Loucy (cell line): Measurements from ENCODE around the gene EML1.

Experiments
- H2AFZ ChIP-seq: fragments of 200-600 bp; sonication (generic); 2 replicates; pipeline ENCODE4 v1.6.0; 2016; ENCODE audit warnings: antibody characterized with exemption, mild to moderate bottlenecking, low read length, moderate library complexity
- H3F3A ChIP-seq: fragments of 200-600 bp; 2 replicates; pipeline ENCODE4 v1.6.0; 2016; ENCODE audit warnings: antibody characterized with exemption, low read depth, mild to moderate bottlenecking
- H3K27me3 ChIP-seq: fragments of 200-600 bp; sonication (generic); 2 replicates; pipeline ENCODE4 v1.6.1; 2014; ENCODE audit warnings: low read length, mild to moderate bottlenecking; ENCODE audit not compliant: insufficient read depth, poor library complexity, severe bottlenecking
- H3K36me3 ChIP-seq: fragments of 200-600 bp; sonication (generic); 2 replicates; pipeline ENCODE4 v1.6.1; 2016; ENCODE audit warnings: low read length; ENCODE audit not compliant: insufficient read depth
- H3K4me1 ChIP-seq: fragments of 200-600 bp; sonication (generic); 2 replicates; pipeline ENCODE4 v1.5.1; 2014; ENCODE audit warnings: low read length, mild to moderate bottlenecking; ENCODE audit not compliant: insufficient read depth, poor library complexity, severe bottlenecking
- H3K4me2 ChIP-seq: fragments of 200-600 bp; sonication (generic); 2 replicates; pipeline ENCODE4 v1.6.0; 2014; ENCODE audit warnings: antibody characterized with exemption, low read length, low read depth, mild to moderate bottlenecking; ENCODE audit not compliant: poor library complexity, severe bottlenecking
- H3K4me3 ChIP-seq: fragments of 200-600 bp; sonication (generic); 2 replicates; pipeline ENCODE4 v1.5.1; 2014; ENCODE audit warnings: low read length, mild to moderate bottlenecking, mixed read lengths; ENCODE audit not compliant: poor library complexity, severe bottlenecking
- H3K79me2 ChIP-seq: fragments of 200-600 bp; sonication (generic); 2 replicates; pipeline ENCODE4 v1.6.1; 2014; ENCODE audit warnings: low read length; ENCODE audit not compliant: insufficient read depth
- H3K9ac ChIP-seq: fragments of 200-600 bp; sonication (generic); 2 replicates; pipeline ENCODE4 v1.6.0; 2014; ENCODE audit warnings: mild to moderate bottlenecking, low read depth, low read length, moderate library complexity; ENCODE audit not compliant: poor library complexity, severe bottlenecking
- H3K9me2 ChIP-seq: fragments of 200-600 bp; sonication (generic); replicated peaks from 2 replicates; pipeline ENCODE4 v1.6.1; 2016; ENCODE audit warnings: low read depth, low read length, mixed read lengths
- H3K9me3 ChIP-seq: fragments of 200-600 bp; sonication (generic); 2 replicates; pipeline ENCODE4 v1.6.1; 2014; ENCODE audit warnings: mild to moderate bottlenecking, antibody characterized with exemption, low read length, low read depth; ENCODE audit not compliant: insufficient read depth
- H4K20me1 ChIP-seq: fragments of 200-600 bp; sonication (generic); 2 replicates; pipeline ENCODE4 v1.6.0; 2014; ENCODE audit warnings: antibody characterized with exemption, low read length, mild to moderate bottlenecking; ENCODE audit not compliant: insufficient read depth, poor library complexity, severe bottlenecking
- CTCF ChIP-seq: fragments of 200-600 bp; sonication (generic); conservative IDR thresholded peaks from 2 replicates; pipeline ENCODE4 v1.5.1; 2014; ENCODE audit warnings: mild to moderate bottlenecking, antibody characterized with exemption, low read length
- EZH2phosphoT487 ChIP-seq: fragments of 200-600 bp; IDR thresholded peaks from 2 replicates; pipeline ENCODE4 v1.6.1; 2018; ENCODE audit warnings: antibody characterized with exemption, mild to moderate bottlenecking, moderate library complexity, borderline replicate concordance

The EML1 gene

GRCh38 chr14:99838639-99839134, 45.5 kb downstream of the EML1 start:
- Histone ChIP-seq H3K9me3 (no peaks in the 10 kb centered on the region), H3K9me2 (no peaks in the 10 kb centered on the region), H3K36me3 (no peaks in the 10 kb centered on the region), H3K27me3 (peaks cover 79% of the 10 kb centered on the region), H3K9ac (no peak overlapping the region), H2AFZ (no peak overlapping the region), H3K4me3 (no peak overlapping the region), H3K4me1 (no peaks in the 10 kb centered on the region), H3K79me2 (no peaks in the 10 kb centered on the region), H3F3A (no peaks in the 10 kb centered on the region), H3K4me2 (no peak overlapping the region), H4K20me1 (no peaks in the 10 kb centered on the region)
- no peak for TF ChIP-seq EZH2phosphoT487
- TF ChIP-seq CTCF, result no peak

GRCh38 chr14:99839696-99840095, 46.5 kb downstream of the EML1 start:
- H3K4me3 ChIP-seq, result no peak overlapping the region
- H3K9me2 ChIP-seq, result no peaks in the 10 kb centered on the region
- H3K4me2 ChIP-seq, result no peak overlapping the region
- H3K4me1 ChIP-seq, result no peaks in the 10 kb centered on the region
- H2AFZ ChIP-seq, result no peak overlapping the region
- no peak overlapping the region for H3K9ac ChIP-seq
- no peaks in the 10 kb centered on the region for H4K20me1 ChIP-seq
- no peak for TF ChIP-seq CTCF
- no peak for TF ChIP-seq EZH2phosphoT487
- peaks cover 71% of the 10 kb centered on the region for H3K27me3 ChIP-seq
- H3K9me3 ChIP-seq, result no peaks in the 10 kb centered on the region
- no peaks in the 10 kb centered on the region for H3K36me3 ChIP-seq
- H3K79me2 ChIP-seq, result no peaks in the 10 kb centered on the region
- H3F3A ChIP-seq, result no peaks in the 10 kb centered on the region

- Histone ChIP-seq H3K36me3 (no peaks in the 10 kb centered on the region), H4K20me1 (no peaks in the 10 kb centered on the region), H2AFZ (no peak overlapping the region), H3K79me2 (no peaks in the 10 kb centered on the region), H3K4me1 (no peaks in the 10 kb centered on the region), H3K9me3 (no peaks in the 10 kb centered on the region), H3K4me2 (no peak overlapping the region), H3K27me3 (peaks cover 65% of the 10 kb centered on the region), H3K4me3 (no peak overlapping the region), H3K9me2 (no peaks in the 10 kb centered on the region), H3K9ac (no peak overlapping the region), H3F3A (no peaks in the 10 kb centered on the region)
- TF ChIP-seq EZH2phosphoT487 (no peak), CTCF (no peak)
Measured at GRCh38 chr14:99840265-99840664, 47.1 kb downstream of the EML1 start.
